ENCODE data around the gene IFT25. TPM values are rescaled to one million over a fixed set of nuclear protein-coding genes. Genes with fewer than 3 reads are reported as not detected.
"Not testable (repeated sequence)": the region's sequence is repeated elsewhere in the genome, so short reads cannot be mapped to it uniquely, and the experiment has no call there.

Gene IFT25
- total RNA-seq, 2 donors from 2014 or later, result 34.8 to 56.7 TPM

- Histone ChIP-seq H3K36me3 (ENCODE audit: control insufficient read depth, insufficient read depth, low read length) (no peaks in the 10 kb centered on the region), H3K27ac (ENCODE audit: low read depth, low read length) (no peak overlapping the region), H3K9ac (ENCODE audit: extremely low read depth, low read length, poor library complexity, severe bottlenecking) (no peak overlapping the region), H3K9me3 (ENCODE audit: control insufficient read depth, low read length) (no peaks in the 10 kb centered on the region), H3K4me3 (ENCODE audit: low read length) (no peak overlapping the region), H3K4me1 (ENCODE audit: control insufficient read depth, insufficient read depth, low read length) (peaks cover 7% of the 10 kb centered on the region), H3K27me3 (ENCODE audit: control insufficient read depth, insufficient read depth, low read length, poor library complexity, severe bottlenecking) (no peaks in the 10 kb centered on the region)
- WGBS, 2 experiments (ENCODE audit: insufficient coverage in 1 of 2, insufficient read length in 1 of 2), result 93 to 96% methylated on average over 10 to 13 of the region's 13 CpGs
- Mint-ChIP-seq H3K27ac (no peak overlapping the region), H3K36me3 (ENCODE audit: low read depth) (no peaks in the 10 kb centered on the region), H3K9me3 (no peaks in the 10 kb centered on the region), H3K4me3 (no peak overlapping the region), H3K4me1 (peaks cover 23% of the 10 kb centered on the region), H3K27me3 (ENCODE audit: insufficient read depth) (no peaks in the 10 kb centered on the region)
- peak; percentile 57 for TF ChIP-seq CTCF (conservative IDR thresholded peaks at IDR 0.05)
- DNase-seq, result peak; percentile 74
Observed at GRCh38 chr1:53979712-53980450, 34.4 kb upstream of the IFT25 start.

- 95% methylated on average over 7 of the region's 7 CpGs; no CpG with 5 or more reads in 1 of the 2 experiments for WGBS, 2 experiments (ENCODE audit: insufficient coverage in 1 of 2, insufficient read length in 1 of 2)
- Histone ChIP-seq H3K27ac (ENCODE audit: low read depth, low read length) (no peak overlapping the region), H3K4me3 (ENCODE audit: low read length) (no peak overlapping the region), H3K9ac (ENCODE audit: extremely low read depth, low read length, poor library complexity, severe bottlenecking) (no peak overlapping the region), H3K9me3 (ENCODE audit: control insufficient read depth, low read length) (no peaks in the 10 kb centered on the region), H3K36me3 (ENCODE audit: control insufficient read depth, insufficient read depth, low read length) (peaks cover 17% of the 10 kb centered on the region), H3K4me1 (ENCODE audit: control insufficient read depth, insufficient read depth, low read length) (no peaks in the 10 kb centered on the region), H3K27me3 (ENCODE audit: control insufficient read depth, insufficient read depth, low read length, poor library complexity, severe bottlenecking) (no peaks in the 10 kb centered on the region)
- H3K9me3 Mint-ChIP-seq, result no peaks in the 10 kb centered on the region
- DNase-seq, result no peak
- peaks cover 8% of the 10 kb centered on the region for H3K4me1 Mint-ChIP-seq
- H3K36me3 Mint-ChIP-seq (ENCODE audit: low read depth), result peaks cover 8% of the 10 kb centered on the region
- no peak overlapping the region for H3K27ac Mint-ChIP-seq
- H3K27me3 Mint-ChIP-seq (ENCODE audit: insufficient read depth), result no peaks in the 10 kb centered on the region
- H3K4me3 Mint-ChIP-seq, result no peak overlapping the region
- no peak for TF ChIP-seq CTCF (conservative IDR thresholded peaks at IDR 0.05)
Observed at GRCh38 chr1:53975861-53976260, 30.4 kb upstream of the IFT25 start.

GRCh38 chr1:53971718-53972117 lies 26.2 kb upstream of the IFT25 start:
- H3K4me3 Mint-ChIP-seq, result no peak overlapping the region
- no peak for TF ChIP-seq CTCF (conservative IDR thresholded peaks at IDR 0.05)

GRCh38 chr1:53969323-53969722 lies 23.8 kb upstream of the IFT25 start:
- not testable (repeated sequence) for H3K4me1 ChIP-seq (ENCODE audit: control insufficient read depth, insufficient read depth, low read length); H3K9me3 Mint-ChIP-seq; H3K4me3 ChIP-seq (ENCODE audit: low read length); H3K27ac Mint-ChIP-seq; DNase-seq; H3K9me3 ChIP-seq (ENCODE audit: control insufficient read depth, low read length); H3K4me3 Mint-ChIP-seq; H3K27ac ChIP-seq (ENCODE audit: low read depth, low read length); H3K27me3 Mint-ChIP-seq (ENCODE audit: insufficient read depth); H3K27me3 ChIP-seq (ENCODE audit: control insufficient read depth, insufficient read depth, low read length, poor library complexity, severe bottlenecking); H3K9ac ChIP-seq (ENCODE audit: extremely low read depth, low read length, poor library complexity, severe bottlenecking)
- Mint-ChIP-seq H3K36me3 (ENCODE audit: low read depth) (peaks cover 48% of the 10 kb centered on the region), H3K4me1 (peaks cover 20% of the 10 kb centered on the region)
- WGBS, 2 experiments (ENCODE audit: insufficient coverage in 1 of 2, insufficient read length in 1 of 2), result 92 to 95% methylated on average over 2 of the region's 2 CpGs
- peaks cover 62% of the 10 kb centered on the region for H3K36me3 ChIP-seq (ENCODE audit: control insufficient read depth, insufficient read depth, low read length)

More at GRCh38 chr1:53971718-53972117, 26.2 kb upstream of the IFT25 start:
- Histone ChIP-seq H3K27me3 (ENCODE audit: control insufficient read depth, insufficient read depth, low read length, poor library complexity, severe bottlenecking) (no peaks in the 10 kb centered on the region), H3K4me1 (ENCODE audit: control insufficient read depth, insufficient read depth, low read length) (peaks cover 6% of the 10 kb centered on the region), H3K27ac (ENCODE audit: low read depth, low read length) (no peak overlapping the region), H3K9ac (ENCODE audit: extremely low read depth, low read length, poor library complexity, severe bottlenecking) (no peak overlapping the region), H3K9me3 (ENCODE audit: control insufficient read depth, low read length) (no peaks in the 10 kb centered on the region), H3K4me3 (ENCODE audit: low read length) (no peak overlapping the region), H3K36me3 (ENCODE audit: control insufficient read depth, insufficient read depth, low read length) (peaks cover 44% of the 10 kb centered on the region)
- DNase-seq, result no peak
- Mint-ChIP-seq H3K36me3 (ENCODE audit: low read depth) (peaks cover 37% of the 10 kb centered on the region), H3K4me1 (peaks cover 17% of the 10 kb centered on the region), H3K27me3 (ENCODE audit: insufficient read depth) (no peaks in the 10 kb centered on the region), H3K27ac (no peak overlapping the region), H3K9me3 (no peaks in the 10 kb centered on the region)
- 91 to 100% methylated on average over 1 to 2 of the region's 2 CpGs for WGBS, 2 experiments (ENCODE audit: insufficient coverage in 1 of 2, insufficient read length in 1 of 2)

Measured in endodermal cell (in vitro differentiated cells).